HG03139 (cell line): Measurements from ENCODE around the gene IRAG1.
"Not testable (repeated sequence)": the region's sequence is repeated elsewhere in the genome, so short reads cannot be mapped to it uniquely, and the experiment has no call there.

Experiments used
- ATAC-seq: cut with Tn5 transposase; IDR thresholded peaks from one replicate; pipeline ENCODE4 v1.9.1; 2021; ENCODE audit not compliant: unreplicated experiment

Gene IRAG1

DNA sequence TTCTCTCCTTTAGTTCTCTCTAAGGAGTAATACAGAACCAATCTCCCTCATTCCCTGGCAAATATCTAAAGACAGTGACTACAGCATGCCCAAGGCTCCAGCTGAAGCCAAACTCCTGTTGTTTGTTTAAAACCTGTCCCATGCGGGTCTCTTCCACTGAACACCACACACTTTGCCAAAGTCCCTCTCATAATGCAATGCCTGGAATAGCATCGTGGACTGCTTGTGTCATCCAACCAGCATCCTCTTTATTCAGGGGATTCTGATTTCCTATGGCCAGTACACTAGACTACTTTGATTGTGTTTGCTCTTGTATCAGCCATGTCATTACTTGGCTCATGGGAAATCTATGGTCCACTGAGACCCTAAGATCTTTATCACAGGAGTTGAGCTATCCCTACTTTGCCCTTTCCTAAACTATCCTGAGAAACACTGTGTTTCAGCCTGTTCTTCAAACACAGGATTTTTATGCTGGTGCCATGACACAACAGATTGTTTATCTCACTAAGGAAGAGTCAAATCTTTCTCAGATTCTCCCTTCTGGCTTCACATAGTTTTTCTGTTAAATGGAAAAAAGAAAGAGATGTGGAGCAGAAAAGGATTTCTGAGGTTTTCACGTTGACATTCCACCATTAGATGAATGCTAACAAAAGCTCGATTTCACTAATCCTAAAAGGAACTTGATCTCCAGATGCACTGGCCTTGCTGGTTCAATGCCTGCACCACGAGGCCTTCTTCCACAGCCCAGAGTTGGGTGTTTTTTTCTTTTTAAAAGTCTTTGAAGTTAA, 15.9 kb upstream of the IRAG1 start:
- no peak for ATAC-seq

GRCh38 chr11:10708131-10708530, 14.6 kb upstream of the IRAG1 start:
- ATAC-seq: no peak

- ATAC-seq: no peak
Observed at GRCh38 chr11:10701982-10702381, 8.4 kb upstream of the IRAG1 start.

- ATAC-seq: no peak
Observed at GRCh38 chr11:10699072-10699471, 5.5 kb upstream of the IRAG1 start.

DNA sequence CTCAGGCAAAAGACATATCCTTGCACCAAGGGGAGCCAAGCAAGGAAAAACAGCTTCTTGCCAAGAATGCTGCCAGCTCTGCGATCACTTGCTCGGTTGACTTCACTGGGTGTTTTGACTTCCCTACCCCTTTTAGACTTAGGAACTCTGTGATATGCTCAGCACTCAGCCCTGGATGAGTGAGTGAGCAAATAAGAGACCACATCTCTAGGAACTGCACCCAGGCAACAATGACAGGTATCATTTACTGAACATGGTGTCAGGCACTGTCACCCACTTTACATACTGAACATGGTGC, 3.7 kb upstream of the IRAG1 start:
- ATAC-seq: no peak

GRCh38 chr11:10696468-10697322, 3.1 kb upstream of the IRAG1 start:
- no peak for ATAC-seq

- no peak for ATAC-seq
Observed at GRCh38 chr11:10695833-10696232, 2.3 kb upstream of the IRAG1 start.

GRCh38 chr11:10694486-10695239, 1.1 kb upstream of the IRAG1 start:
- no peak for ATAC-seq

GRCh38 chr11:10692531-10693115, 932 bp downstream of the IRAG1 start:
- ATAC-seq: no peak

DNA sequence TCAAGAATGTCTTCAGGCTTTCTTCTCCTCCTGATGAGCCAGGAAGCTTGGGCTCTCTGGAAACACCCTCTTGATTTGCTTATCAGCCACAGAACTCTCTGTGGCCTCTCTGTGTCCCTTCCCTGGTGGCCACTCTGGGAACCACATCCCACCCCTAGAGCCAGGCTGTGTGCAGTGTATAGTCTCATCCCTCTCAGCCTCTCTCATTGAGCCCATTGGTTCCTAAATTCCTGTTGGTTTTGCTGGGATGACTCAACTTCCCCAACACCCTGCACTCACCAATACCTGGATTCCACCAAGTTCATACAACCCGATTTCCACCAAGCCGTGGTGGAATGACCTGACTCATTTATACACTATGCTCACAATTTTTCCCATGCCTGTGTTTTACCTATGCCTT, 5.2 kb downstream of the IRAG1 start:
- no peak for ATAC-seq

DNA sequence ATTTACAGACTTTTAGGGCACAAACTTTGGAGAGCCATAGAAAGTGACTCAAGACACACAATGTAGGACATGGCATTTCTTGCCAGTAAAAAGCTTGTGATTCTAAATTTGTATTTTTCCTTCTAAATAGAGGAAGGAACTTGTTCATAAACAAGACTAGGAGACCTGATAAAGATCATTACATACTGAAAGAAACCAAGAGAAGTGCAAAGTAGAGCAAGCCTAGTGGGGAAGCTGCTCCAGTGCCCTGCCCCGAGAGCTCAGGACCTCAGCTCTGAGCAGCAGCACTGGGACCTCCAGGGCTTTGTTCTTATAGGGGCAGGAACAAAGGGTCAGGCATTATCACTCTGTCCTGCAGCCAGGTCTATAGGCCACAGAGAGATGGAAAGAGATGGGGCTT, 7.2 kb downstream of the IRAG1 start:
- ATAC-seq: no peak

DNA sequence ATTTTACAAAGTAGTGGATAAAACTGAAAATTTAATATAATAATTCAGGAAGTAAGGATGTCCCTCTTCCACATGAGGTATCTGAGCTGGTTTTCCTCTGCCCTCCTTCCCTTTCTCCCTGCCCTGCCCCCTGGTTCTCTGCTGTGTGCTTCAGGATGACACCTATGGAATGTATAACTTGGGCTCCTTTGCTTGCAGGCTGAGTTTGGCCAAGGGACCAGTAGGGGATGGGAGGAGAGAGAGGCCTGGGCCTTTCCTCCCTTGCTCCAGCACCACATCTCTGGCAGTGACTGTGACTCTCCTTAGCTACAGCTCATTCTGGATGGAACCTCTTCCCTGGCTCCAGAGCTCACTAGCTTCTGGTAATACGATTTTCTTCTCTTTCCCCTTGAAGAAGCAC, 10.1 kb downstream of the IRAG1 start:
- ATAC-seq: no peak

- ATAC-seq: no peak
Observed at GRCh38 chr11:10680956-10681487, 12.5 kb downstream of the IRAG1 start.

GRCh38 chr11:10680279-10680678, 13.3 kb downstream of the IRAG1 start:
- not testable (repeated sequence) for ATAC-seq

DNA sequence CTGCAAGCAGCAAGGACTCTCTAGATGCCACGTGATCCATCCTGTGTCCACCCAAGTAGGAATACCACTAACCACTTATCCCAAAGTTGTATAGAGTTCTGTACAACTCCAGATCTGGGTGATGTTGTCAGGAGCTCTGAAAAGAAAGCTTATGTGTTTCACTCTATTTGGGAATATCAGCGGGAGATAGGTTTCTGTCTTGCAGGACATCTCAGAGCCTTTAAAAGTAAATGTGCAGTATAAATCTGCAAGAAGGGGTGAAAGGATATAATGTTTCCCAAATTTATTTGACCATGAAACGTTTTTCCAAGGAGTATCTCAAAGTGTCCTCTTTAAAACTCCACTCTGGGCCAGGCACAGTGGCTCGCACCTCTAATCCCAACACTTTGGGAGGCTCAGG, 13.9 kb downstream of the IRAG1 start:
- ATAC-seq: no peak

DNA sequence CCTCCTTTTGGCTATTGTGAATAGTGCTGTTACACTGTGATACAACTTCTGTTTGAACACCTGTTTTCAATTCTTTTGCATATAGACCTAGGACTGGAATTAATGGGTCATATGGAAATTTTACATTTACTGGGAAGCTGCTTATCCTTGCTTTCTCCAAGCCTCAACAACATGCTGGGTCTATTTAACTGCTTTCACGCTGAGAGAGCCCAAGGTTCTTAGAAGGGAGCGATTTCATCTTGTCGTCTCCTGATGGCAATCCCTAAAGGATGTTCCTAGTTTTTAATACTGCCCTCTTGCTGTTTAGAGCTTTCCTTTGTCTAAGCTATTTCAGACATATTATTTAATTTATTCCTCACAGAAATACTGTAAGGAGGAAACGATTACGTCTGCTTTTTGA, 15.5 kb downstream of the IRAG1 start:
- ATAC-seq: no peak

DNA sequence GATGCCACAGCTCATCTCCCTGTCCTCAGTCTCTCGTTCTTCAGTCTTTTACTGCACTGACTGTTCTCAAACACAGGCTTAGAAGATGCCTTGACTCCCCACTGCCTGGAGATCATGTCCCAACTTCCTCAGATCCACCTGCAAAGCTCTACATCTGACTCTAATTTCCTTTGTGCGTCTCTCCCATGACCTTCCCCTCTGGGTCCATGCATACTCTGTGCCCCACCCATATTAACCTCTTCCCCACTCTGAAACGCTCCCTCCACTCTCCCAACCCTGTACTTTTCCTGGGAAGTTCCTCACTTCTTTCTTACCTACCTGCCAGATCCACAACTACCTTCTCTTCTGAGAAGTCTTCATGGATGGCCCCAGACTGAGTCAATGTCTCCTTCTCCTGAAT, 16.6 kb downstream of the IRAG1 start:
- no peak for ATAC-seq

GRCh38 chr11:10674911-10675440, 18.6 kb downstream of the IRAG1 start:
- ATAC-seq: no peak

DNA sequence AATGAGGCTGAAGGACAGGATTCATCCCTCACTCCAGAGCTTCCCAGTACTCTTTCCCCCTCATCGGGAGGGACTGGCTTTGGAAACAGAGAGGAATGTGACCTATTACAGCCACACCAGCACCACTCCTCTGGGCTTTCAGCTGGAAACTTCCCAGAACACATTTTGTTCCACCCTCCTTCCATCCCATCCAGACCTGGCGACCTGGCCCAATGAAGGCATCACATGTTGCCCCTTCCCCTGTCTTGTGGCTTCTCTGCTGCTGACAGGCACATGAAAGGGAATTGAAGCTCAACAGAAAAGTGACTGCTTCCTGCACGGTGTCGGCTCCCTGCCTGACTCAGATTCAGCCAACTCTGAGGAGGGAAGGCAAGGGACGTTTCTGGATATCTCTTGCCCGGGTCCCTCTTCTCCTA, 19.1 kb downstream of the IRAG1 start:
- ATAC-seq: no peak

DNA sequence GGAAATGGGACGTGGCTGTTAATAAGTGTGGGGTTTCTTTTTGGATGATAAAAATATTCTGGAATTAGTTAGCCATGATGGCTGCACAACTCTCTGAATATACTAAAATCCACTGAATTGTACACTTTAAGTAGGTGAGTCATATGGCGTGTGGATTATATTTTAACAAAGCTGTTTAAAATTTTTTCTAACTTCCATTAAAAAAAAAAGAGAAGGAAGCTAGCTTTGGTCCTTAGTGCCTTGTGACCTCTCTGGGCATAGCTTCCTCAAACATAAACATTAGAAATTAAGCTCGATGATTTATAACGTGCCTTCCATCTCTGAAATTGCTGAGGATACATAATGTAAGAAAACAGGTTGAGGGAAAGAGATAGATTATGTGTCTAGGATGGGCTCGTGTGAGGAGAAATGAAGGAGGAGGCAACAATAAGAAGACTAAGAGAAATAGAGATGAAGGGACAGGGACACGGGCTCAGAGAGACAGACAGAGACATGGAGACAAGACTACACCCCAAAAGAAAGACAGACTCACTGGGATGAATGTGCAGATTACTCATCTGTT, 20.0 kb downstream of the IRAG1 start:
- ATAC-seq: no peak

DNA sequence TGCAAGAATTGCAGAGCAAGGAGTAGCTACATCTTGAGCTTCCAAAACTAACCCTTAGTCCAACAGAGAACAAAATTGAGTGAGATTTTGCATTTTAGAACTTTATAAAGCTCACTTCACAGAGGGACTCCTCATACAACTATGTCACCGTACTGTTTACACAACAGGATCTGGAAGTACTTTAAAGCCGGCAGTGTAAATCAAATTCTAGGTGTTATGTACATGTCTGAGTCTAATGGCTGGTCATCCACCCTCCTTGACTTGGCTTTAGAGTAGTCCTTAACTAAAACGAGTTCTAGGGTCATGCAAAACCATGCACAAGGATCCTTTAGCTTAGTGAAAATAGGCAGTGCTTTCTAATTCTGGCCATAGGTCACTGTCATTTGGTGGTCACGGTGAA, 23.5 kb downstream of the IRAG1 start:
- no peak for ATAC-seq
